HL-60 (cell line): ENCODE results near the gene OBP2A.

Experiments used
- CTCF ChIP-seq: IDR thresholded peaks from one replicate; pipeline ENCODE4 v1.5.1; 2011; ENCODE audit warnings: low read length, control low read depth, inconsistent platforms; ENCODE audit not compliant: insufficient read depth
- POLR2AphosphoS5 ChIP-seq: IDR thresholded peaks from 2 replicates; pipeline ENCODE4 v1.6.1; 2012; ENCODE audit warnings: low read depth
- REST ChIP-seq: IDR thresholded peaks from 2 replicates; pipeline ENCODE4 v1.6.1; 2012; ENCODE audit warnings: low read depth; ENCODE audit not compliant: insufficient replicate concordance
- SPI1 ChIP-seq: IDR thresholded peaks from 2 replicates; pipeline ENCODE4 v1.6.1; 2012; ENCODE audit warnings: low read depth, mild to moderate bottlenecking, borderline replicate concordance

- TF ChIP-seq CTCF, result no peak
- TF ChIP-seq REST, result no peak
- TF ChIP-seq POLR2AphosphoS5, result no peak
- no peak for TF ChIP-seq SPI1
Measured at GRCh38 chr9:135570456-135570855, 24.5 kb downstream of the OBP2A start.
